NK-92 (cell line): Measurements from ENCODE around the gene HKDC1.
"Not testable (repeated sequence)": the region's sequence is repeated elsewhere in the genome, so short reads cannot be mapped to it uniquely, and the experiment has no call there.

ENCODE experiments used
- DNase-seq: peaks from one replicate; lab custom pipeline; 2025; ENCODE audit not compliant: unreplicated experiment; lab: John Stamatoyannopoulos, UW

The HKDC1 gene

DNA sequence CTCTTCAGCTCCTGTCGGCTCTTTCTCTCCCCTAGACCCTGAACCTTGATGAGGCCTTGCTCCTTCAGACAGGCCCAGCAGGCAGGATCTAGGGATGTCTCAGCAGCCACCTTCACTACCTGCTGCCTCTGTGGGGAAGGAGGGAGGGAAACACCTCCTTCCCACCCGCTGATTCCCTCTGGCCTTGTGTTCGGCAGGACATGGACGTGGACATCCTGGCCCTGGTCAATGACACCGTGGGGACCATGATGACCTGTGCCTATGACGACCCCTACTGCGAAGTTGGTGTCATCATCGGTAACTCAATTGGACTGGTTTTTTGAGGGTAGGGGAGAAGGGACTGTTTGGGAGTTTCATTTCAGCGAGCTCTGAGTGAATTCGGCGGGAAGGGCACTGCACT is 20.3 kb downstream of the HKDC1 start:
- DNase-seq: no peak

GRCh38 chr10:69241575-69241974 is 21.4 kb downstream of the HKDC1 start:
- DNase-seq: no peak

DNA sequence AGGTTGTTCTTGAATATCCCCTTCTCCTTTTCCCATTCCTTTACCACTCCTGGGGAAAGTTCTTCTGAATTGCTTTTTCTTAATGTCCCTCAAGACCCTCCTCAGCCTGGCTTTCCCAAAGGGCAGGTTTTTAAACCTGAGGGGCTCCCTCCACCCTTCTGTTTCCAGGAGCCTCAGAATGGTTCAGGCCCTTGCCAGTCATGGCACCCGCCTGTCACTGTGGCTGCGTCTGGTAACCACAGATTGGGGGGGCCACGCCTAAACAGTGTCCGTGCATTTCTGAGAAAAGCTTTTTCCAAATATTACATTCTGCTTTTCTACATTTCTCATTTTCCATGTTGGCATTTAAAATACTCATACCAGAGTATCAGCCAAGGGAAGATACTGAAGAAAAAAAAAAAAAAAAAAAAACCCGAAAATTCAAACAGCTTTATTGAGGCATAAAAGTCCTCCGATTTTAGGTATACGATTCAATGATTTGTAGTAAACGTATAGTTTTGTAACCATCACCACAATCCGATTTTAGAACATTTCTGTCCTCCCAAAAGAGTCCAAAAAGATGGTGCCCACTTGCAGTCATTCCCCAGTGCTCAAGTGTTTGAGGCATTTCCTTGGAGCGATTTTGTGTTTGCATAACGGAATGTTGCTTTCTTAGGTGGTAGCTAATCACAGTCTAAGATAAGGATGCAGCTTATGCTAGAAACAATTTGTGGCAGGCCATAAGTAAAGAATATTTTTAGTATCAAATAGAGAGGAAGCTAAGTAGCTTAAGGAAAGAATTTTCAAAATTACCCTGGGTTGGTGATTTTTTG is 22.1 kb downstream of the HKDC1 start:
- DNase-seq: no peak

DNA sequence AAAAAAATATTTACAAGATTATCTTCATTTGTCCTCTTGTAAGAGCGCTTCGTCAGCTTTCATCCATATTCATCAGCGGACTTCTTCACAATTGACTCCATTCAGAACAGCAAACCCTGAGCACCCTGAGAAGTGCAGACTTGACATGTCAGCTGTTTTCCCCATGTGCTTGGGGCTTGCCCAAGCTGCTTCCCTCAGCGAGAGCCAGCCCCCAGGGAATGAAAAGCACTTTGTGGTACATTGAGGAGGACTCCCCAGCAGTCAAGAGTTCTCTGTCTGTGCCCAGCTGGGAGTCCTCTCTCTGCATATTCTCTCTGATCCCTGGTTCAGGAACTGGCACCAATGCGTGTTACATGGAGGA is 22.7 kb downstream of the HKDC1 start:
- DNase-seq: no peak

GRCh38 chr10:69243817-69244216 is 23.7 kb downstream of the HKDC1 start:
- no peak for DNase-seq

GRCh38 chr10:69246036-69246435 is 25.9 kb downstream of the HKDC1 start:
- DNase-seq: no peak

- DNase-seq: no peak
Observed at GRCh38 chr10:69246581-69247312, 26.6 kb downstream of the HKDC1 start.

- DNase-seq: no peak
Observed at GRCh38 chr10:69247313-69247710, 27.2 kb downstream of the HKDC1 start.

- DNase-seq: no peak
Observed at GRCh38 chr10:69248117-69248730, 28.1 kb downstream of the HKDC1 start.

GRCh38 chr10:69250041-69250440 is 29.9 kb downstream of the HKDC1 start:
- DNase-seq: no peak

GRCh38 chr10:69251417-69251816 is 31.3 kb downstream of the HKDC1 start:
- DNase-seq: not testable (repeated sequence)

DNA sequence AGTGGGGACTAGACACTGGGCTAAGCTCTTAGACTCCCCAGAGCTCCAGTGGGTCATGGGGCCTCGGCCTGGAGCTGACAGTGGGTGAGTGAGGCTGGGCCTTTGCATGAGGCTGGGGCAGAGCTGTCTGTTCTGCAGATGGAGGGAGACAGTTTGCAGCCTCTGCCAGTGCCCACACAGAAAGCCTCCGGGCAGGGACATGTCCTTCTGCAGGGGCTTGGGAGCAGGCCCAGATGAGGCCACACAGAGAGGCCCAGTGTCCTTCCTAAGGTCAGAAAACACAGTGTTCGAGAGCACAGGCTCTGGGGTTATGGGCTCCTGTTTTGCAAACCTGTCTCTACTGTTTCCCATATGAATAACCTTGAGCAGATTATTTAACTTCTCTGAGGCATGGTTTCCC is 33.0 kb downstream of the HKDC1 start:
- no peak for DNase-seq

- DNase-seq: no peak
Observed at GRCh38 chr10:69254877-69255276, 34.7 kb downstream of the HKDC1 start.

DNA sequence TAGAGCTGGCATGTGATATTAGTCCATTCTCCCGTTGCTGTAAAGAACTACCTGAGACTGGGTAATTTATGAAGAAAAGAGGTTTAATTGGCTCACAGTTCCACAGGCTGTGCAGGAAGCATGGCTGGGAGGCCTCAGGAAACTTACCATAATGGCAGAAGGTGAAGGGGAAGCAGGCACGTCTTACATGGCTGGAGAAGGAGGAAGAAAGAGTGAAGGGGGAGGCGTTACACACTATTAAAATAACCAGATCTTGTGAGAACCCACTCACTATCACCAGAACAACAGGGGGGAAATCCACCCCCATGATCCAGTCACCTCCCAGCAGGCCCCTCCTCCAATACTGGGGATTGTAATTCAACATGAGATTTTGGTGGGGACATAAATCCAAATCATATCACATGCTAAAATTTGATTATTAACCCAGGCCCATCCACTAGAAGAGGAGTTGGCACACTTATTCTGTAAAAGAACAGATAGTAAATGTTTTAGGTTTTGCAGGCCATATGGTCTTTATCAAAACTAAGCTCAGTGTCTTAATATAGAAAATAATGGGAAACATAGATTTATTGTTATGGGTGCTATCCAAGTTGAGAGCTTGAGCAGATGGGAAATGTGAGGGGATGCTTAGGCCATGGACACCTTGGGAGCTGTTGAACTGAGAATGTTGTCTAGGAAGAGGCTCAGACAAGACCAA is 39.6 kb downstream of the HKDC1 start:
- DNase-seq: no peak

GRCh38 chr10:69261184-69261583 is 41.1 kb downstream of the HKDC1 start:
- no peak for DNase-seq

DNA sequence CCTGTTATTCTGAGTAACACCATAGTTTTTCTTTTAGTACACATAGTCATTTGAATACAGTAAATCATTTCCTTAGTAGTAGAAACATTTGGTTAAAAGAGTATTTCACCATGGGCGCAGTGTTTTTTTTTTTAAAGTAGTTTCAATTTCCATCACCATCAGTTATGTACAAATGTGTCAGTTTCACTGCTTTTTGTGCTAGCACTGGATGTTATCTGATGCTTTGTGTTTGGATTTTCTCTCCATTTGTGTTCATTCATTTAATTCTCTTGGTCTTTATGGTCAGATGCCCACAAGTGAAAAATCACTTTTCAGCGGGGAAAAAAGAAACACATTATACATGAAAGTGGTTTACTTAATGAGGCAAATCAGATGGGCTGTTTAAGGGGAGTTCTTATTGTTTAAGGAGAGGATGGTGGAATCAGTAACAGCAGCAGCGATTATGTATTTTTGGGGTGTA is 42.2 kb downstream of the HKDC1 start:
- DNase-seq: no peak

GRCh38 chr10:69265521-69265920 is 45.4 kb downstream of the HKDC1 start:
- no peak for DNase-seq

DNA sequence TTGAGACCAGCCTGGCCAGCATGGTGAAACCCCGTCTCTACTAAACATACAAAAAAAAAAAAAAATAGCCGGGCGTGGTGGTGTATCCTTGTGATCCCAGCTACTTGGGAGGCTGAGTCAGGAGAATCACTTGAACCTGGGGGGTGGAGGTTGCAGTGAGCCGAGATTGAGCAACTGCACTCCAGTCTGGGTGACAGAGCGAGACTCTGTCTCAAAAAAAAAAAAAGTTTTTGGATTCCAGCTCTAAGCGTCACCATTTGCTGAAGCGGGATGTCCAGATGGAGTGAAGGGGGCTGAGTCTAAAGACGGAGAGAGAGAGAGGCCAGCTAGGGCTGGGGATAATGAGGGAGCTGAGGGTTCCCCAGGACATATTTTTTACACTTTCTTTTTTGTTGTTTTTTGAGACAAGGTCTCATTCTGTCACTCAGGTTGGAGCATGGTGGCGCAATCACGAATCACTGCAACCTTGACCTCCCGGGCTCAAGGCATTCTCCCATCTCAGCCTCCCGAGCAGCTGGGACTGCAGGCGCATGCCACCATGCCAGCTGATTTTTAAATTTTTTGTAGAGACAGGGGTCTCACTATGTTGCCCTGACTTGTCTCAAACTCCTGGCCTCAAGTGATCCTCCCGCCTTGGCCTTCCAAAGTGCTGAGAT is 48.8 kb downstream of the HKDC1 start:
- no peak for DNase-seq

GRCh38 chr10:69269761-69270160 is 49.6 kb downstream of the HKDC1 start:
- DNase-seq: no peak

DNA sequence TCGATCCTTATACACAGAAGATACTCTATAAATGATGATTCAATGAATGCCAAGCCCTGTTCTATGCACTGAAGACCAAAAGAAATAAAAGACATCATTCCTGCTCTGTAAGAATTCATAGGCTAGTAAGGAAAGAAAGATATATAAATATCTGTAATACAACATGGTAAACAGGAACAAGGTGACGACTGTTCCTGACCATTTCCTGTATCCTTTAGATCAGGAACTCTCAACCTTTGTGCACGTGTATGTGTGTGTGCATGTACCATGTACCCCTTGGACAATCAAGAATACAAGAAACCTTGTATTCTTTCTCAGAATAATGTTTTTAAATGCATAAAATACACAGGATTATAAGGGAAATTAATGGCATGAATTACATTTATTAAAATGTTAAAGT is 50.9 kb downstream of the HKDC1 start:
- no peak for DNase-seq

GRCh38 chr10:69272624-69273023 is 52.5 kb downstream of the HKDC1 start:
- DNase-seq: no peak
